ENCODE measurements around the gene TTN.

The TTN gene

GRCh38 chr2:178723786-178724346 is 83.4 kb downstream of the TTN start:
- no peak for DNase-seq (ENCODE audit: low spot score)
- TF ChIP-seq, protein P1, sequence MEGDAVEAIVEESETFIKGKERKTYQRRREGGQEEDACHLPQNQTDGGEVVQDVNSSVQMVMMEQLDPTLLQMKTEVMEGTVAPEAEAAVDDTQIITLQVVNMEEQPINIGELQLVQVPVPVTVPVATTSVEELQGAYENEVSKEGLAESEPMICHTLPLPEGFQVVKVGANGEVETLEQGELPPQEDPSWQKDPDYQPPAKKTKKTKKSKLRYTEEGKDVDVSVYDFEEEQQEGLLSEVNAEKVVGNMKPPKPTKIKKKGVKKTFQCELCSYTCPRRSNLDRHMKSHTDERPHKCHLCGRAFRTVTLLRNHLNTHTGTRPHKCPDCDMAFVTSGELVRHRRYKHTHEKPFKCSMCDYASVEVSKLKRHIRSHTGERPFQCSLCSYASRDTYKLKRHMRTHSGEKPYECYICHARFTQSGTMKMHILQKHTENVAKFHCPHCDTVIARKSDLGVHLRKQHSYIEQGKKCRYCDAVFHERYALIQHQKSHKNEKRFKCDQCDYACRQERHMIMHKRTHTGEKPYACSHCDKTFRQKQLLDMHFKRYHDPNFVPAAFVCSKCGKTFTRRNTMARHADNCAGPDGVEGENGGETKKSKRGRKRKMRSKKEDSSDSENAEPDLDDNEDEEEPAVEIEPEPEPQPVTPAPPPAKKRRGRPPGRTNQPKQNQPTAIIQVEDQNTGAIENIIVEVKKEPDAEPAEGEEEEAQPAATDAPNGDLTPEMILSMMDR (IDR thresholded peaks at IDR 0.05; ENCODE audit: extremely low read depth, missing control alignments) = no peak

DNA sequence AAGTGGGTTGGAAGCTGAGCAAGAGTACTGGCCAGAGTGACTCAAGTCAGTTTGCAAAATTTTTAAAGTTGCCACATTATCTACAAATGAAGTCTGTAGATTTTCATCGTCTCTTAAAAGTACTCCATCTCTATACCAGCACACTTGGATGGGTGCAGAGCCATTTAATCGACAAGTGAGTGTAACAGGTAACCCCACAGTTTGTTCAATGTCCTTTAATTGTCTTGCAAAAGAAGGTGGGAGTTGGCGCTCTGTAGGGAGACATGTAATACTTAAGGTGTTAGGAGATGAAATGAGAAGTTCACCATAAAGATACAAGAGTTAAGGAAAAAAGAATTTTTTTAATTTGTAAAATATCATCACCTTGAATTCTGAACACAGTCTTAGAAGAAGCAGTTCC is 84.9 kb downstream of the TTN start:
- TF ChIP-seq, protein P1 (IDR thresholded peaks at IDR 0.05; ENCODE audit: extremely low read depth, missing control alignments) = no peak
- no peak for DNase-seq (ENCODE audit: low spot score)

DNA sequence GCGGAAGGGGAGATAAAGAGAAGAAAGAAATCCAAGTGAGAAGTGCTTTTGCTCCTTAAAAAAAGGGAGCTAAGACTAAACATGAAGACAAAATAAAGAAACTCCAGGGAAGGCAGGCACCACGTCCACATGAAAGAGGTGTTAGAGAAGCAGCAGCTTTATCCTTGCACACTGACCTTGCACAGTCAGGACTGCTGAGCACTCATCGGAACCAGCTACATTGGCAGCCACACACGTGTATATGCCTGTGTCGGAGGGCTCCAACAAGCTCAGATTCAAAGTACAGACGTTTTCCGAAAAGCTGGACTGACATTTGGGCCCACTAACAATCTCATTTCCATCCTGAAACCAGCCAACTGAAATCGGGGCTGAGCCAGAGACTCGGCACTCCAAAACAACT is 88.2 kb downstream of the TTN start:
- DNase-seq (ENCODE audit: low spot score) = no peak
- TF ChIP-seq, protein P1 (IDR thresholded peaks at IDR 0.05; ENCODE audit: extremely low read depth, missing control alignments) = no peak

GRCh38 chr2:178718283-178718682 is 88.9 kb downstream of the TTN start:
- TF ChIP-seq, protein P1 (IDR thresholded peaks at IDR 0.05; ENCODE audit: extremely low read depth, missing control alignments) = no peak
- no peak for DNase-seq (ENCODE audit: low spot score)

GRCh38 chr2:178716394-178716793 is 90.8 kb downstream of the TTN start:
- DNase-seq (ENCODE audit: low spot score) = no peak
- TF ChIP-seq, protein P1 (IDR thresholded peaks at IDR 0.05; ENCODE audit: extremely low read depth, missing control alignments) = no peak

GRCh38 chr2:178715366-178715765 is 91.9 kb downstream of the TTN start:
- TF ChIP-seq, protein P1 (IDR thresholded peaks at IDR 0.05; ENCODE audit: extremely low read depth, missing control alignments) = no peak
- DNase-seq (ENCODE audit: low spot score) = no peak

DNA sequence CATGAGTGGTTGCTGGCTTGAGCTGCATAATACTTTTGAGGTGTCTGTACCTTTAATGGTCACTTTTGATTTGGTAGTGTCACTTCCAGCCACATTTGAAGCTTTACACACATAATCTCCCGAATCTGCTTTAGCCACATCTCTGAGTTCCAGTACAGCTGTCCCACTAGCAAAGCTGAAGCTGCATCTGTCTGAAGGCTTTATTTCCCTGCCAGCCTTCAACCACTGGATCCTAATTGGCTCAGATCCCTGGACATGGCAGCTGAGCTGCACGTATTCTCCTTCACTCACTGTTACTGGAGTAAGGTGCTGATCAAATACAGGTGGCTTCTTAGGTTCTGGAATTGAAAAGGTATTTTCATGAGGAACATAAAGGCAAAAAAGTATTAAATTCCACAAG is 99.7 kb downstream of the TTN start:
- TF ChIP-seq, protein P1 (IDR thresholded peaks at IDR 0.05; ENCODE audit: extremely low read depth, missing control alignments) = no peak
- no peak for DNase-seq (ENCODE audit: low spot score)
